Measurements from ENCODE around the gene SH3PXD2A. TPM values are rescaled to one million over a fixed set of nuclear protein-coding genes. Genes with fewer than 3 reads are reported as not detected.

The SH3PXD2A gene
- total RNA-seq, 2 experiments from 2014 or later = 6.9 to 7.0 TPM

- Mint-ChIP-seq H3K4me3 (no peak overlapping the region), H3K4me1 (ENCODE audit: low read depth) (no peaks in the 10 kb centered on the region), H3K9me3 (no peaks in the 10 kb centered on the region), H3K36me3 (ENCODE audit: low read depth) (peaks cover 4% of the 10 kb centered on the region), H3K27ac (no peak overlapping the region), H3K27me3 (no peaks in the 10 kb centered on the region)
- H3K4me3 ChIP-seq (ENCODE audit: low read length) = no peak overlapping the region
- no peaks in the 10 kb centered on the region for H3K27me3 ChIP-seq (ENCODE audit: control insufficient read depth in 1 of 2, insufficient read depth in 2 of 2, low read length in 2 of 2)
- no peaks in the 10 kb centered on the region for H3K36me3 ChIP-seq (ENCODE audit: insufficient read depth, low read length)
- ATAC-seq (ENCODE audit: poor library complexity) (no peak), DNase-seq (no peak)
- no peaks in the 10 kb centered on the region for H3K4me1 ChIP-seq (ENCODE audit: insufficient read depth, low read length)
- ChIA-PET POLR2A (no interaction called here), CTCF (no interaction called here)
- no peak overlapping the region for H3K27ac ChIP-seq (ENCODE audit: low read depth in 1 of 2, low read length in 2 of 2)
- intact Hi-C loops (cut with DNase I, micrococcal nuclease) = no loop called here
- H3K9me3 ChIP-seq (ENCODE audit: control insufficient read depth in 1 of 2, insufficient read depth in 1 of 2, low read length in 2 of 2) = no peaks in the 10 kb centered on the region
- TF ChIP-seq CTCF (IDR thresholded peaks at IDR 0.05) = no peak
Measured at GRCh38 chr10:103599907-103600306, 255.5 kb downstream of the SH3PXD2A start.

- Mint-ChIP-seq H3K36me3 (ENCODE audit: low read depth) (peaks cover 4% of the 10 kb centered on the region), H3K27me3 (no peaks in the 10 kb centered on the region), H3K27ac (no peak overlapping the region), H3K4me3 (no peak overlapping the region), H3K9me3 (no peaks in the 10 kb centered on the region), H3K4me1 (ENCODE audit: low read depth) (no peaks in the 10 kb centered on the region)
- CTCF ChIA-PET = no interaction called here
- Histone ChIP-seq H3K9me3 (ENCODE audit: control insufficient read depth in 1 of 2, insufficient read depth in 1 of 2, low read length in 2 of 2) (no peaks in the 10 kb centered on the region), H3K27ac (ENCODE audit: low read depth in 1 of 2, low read length in 2 of 2) (no peak overlapping the region), H3K27me3 (ENCODE audit: control insufficient read depth in 1 of 2, insufficient read depth in 2 of 2, low read length in 2 of 2) (no peaks in the 10 kb centered on the region), H3K36me3 (ENCODE audit: insufficient read depth, low read length) (no peaks in the 10 kb centered on the region), H3K4me3 (ENCODE audit: low read length) (no peak overlapping the region), H3K4me1 (ENCODE audit: insufficient read depth, low read length) (no peaks in the 10 kb centered on the region)
- DNase-seq (no peak), ATAC-seq (ENCODE audit: poor library complexity) (no peak)
- no peak for TF ChIP-seq CTCF (IDR thresholded peaks at IDR 0.05)
- POLR2A ChIA-PET = no interaction called here
- intact Hi-C loops (cut with DNase I, micrococcal nuclease) = no loop called here
Measured at GRCh38 chr10:103599211-103599610, 256.2 kb downstream of the SH3PXD2A start.

GRCh38 chr10:103598654-103599115 is 256.7 kb downstream of the SH3PXD2A start:
- Mint-ChIP-seq H3K27ac (no peak overlapping the region), H3K4me3 (no peak overlapping the region), H3K4me1 (ENCODE audit: low read depth) (no peaks in the 10 kb centered on the region), H3K9me3 (no peaks in the 10 kb centered on the region), H3K27me3 (no peaks in the 10 kb centered on the region), H3K36me3 (ENCODE audit: low read depth) (peaks cover 4% of the 10 kb centered on the region)
- peak; percentile 26 for TF ChIP-seq CTCF (IDR thresholded peaks at IDR 0.05)
- ChIA-PET POLR2A (no interaction called here), CTCF (interaction anchor here (2.3 kb wide), 1 partner anchor 88 kb away, joined by 7 read pairs; no protein-coding TSS in a partner anchor)
- intact Hi-C loops (cut with DNase I, micrococcal nuclease) = loop anchor here in 1 of 2 experiments (1.0 kb wide), 1 partner anchor 88 kb away; no protein-coding TSS in a partner anchor
- H3K9me3 ChIP-seq (ENCODE audit: control insufficient read depth in 1 of 2, insufficient read depth in 1 of 2, low read length in 2 of 2) = no peaks in the 10 kb centered on the region
- no peak overlapping the region for H3K4me3 ChIP-seq (ENCODE audit: low read length)
- no peaks in the 10 kb centered on the region for H3K27me3 ChIP-seq (ENCODE audit: control insufficient read depth in 1 of 2, insufficient read depth in 2 of 2, low read length in 2 of 2)
- peak in 4 of 14 experiments; percentile 6 to 44 (median 40) for DNase-seq
- H3K4me1 ChIP-seq (ENCODE audit: insufficient read depth, low read length) = no peaks in the 10 kb centered on the region
- H3K36me3 ChIP-seq (ENCODE audit: insufficient read depth, low read length) = no peaks in the 10 kb centered on the region
- no peak overlapping the region for H3K27ac ChIP-seq (ENCODE audit: low read depth in 1 of 2, low read length in 2 of 2)
- ATAC-seq (ENCODE audit: poor library complexity) = no peak
